ENCODE measurements around the gene FAM210B. TPM values are rescaled to one million over a fixed set of nuclear protein-coding genes. Genes with fewer than 3 reads are reported as not detected.

Gene FAM210B
- total and polyA plus RNA-seq, 9 of the 15 experiments (the other 6 are each of a cell fraction or from before 2014, with no cell fraction given) = 12.1 to 87.3 (median 47.6) TPM

DNA sequence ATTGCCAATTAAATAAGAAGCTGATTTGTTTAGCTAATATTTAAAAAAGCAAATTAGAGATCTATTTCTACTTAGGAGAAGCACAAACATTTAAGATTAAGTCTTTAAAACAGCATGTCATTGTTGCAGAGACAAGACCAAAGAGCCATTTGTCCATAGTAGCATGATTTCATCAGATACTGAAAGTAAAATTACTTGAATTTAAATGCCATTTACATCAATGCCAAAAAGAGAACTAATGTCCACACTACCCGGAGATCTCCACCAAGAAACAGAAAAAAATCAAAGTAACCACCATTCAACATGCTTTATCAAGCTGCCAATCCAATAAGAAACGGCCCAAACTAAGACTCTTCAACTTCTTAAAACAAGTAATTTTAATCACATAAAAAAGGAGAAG, 17.6 kb downstream of the FAM210B start (continued):
- TF ChIP-seq KLF10 (CRISPR knock-in tag; IDR thresholded peaks at IDR 0.05) = no peak

DNA sequence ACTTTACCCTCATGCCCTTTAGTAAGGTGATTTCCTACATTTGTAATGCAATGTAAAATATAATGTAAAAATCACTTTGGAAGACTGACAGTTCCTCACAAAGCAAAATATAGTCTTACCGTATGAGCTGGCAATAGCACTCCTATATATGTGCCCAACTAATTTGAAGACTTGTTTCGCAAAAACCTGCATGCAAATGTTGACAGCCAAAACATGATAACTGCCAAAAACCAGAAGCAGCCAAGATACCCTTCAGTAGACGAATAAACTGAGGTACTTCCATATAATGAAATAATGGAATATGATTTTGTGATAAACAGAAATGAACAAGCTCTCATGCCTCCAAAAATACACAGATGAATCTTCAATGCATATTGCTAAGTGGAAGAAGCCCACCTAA, 19.6 kb downstream of the FAM210B start:
- Histone ChIP-seq H3K9me3 (replicated peaks; ENCODE audit: control insufficient read depth, insufficient read depth, low read depth, low read length) (no peaks in the 10 kb centered on the region), H3K4me3 (no peak overlapping the region), H3K27ac (ENCODE audit: extremely low read depth, low read depth, low read length) (no peak overlapping the region), H2AFZ (ENCODE audit: low read depth, low read length) (no peak overlapping the region), H3K9ac (ENCODE audit: insufficient read depth in 1 of 2, low read depth in 2 of 2, low read length in 2 of 2) (no peak overlapping the region), H4K20me1 (replicated peaks; ENCODE audit: control insufficient read depth, insufficient read depth, low read length) (no peaks in the 10 kb centered on the region; the same call in 1 of the 2 replicates), H3K9me1 (ENCODE audit: control insufficient read depth, insufficient read depth, low read length) (no peaks in the 10 kb centered on the region), H3K36me3 (ENCODE audit: control insufficient read depth, insufficient read depth, low read length) (peaks cover 92% of the 10 kb centered on the region), H3K27me3 (ENCODE audit: control insufficient read depth in 2 of 2, insufficient read depth in 2 of 2, low read length in 2 of 2) (no peaks in the 10 kb centered on the region), H3K79me2 (ENCODE audit: control insufficient read depth, insufficient read depth, low read length) (peaks cover 87% of the 10 kb centered on the region), H3K4me2 (ENCODE audit: insufficient read depth, low read length) (no peak overlapping the region), H3K4me1 (replicated peaks in 1 of 2; ENCODE audit: control insufficient read depth in 2 of 2, insufficient read depth in 2 of 2, low read length in 2 of 2) (peaks cover 0 to 7% of the 10 kb centered on the region in 2 experiments; a peak in 2 of 5 replicates)
- ATAC-seq = no peak
- in situ Hi-C loops (cut with MboI) (no loop called here), intact Hi-C loops (cut with micrococcal nuclease) (no loop called here)
- BruUV-seq (replicated peaks) = no TSS peak
- WGBS (ENCODE audit: insufficient coverage, low coverage, missing lambda C conversion rate) = 87% methylated on average over 3 of the region's 3 CpGs
- ChIA-PET POLR2A (interaction anchor here (0.9 to 1.1 kb wide), 3 partner anchors 10 to 16 kb away, joined by 3 to 4 read pairs (median 3); no protein-coding TSS in a partner anchor), CTCF (ENCODE audit: low intra/inter-chr PET ratio) (no interaction called here)
- FAIRE-seq = no peak
- no peak for DNase-seq (ENCODE audit: extremely low read depth in 1 of 4, low spot score in 3 of 4)
- TF ChIP-seq ZFP1 (CRISPR knock-in tag; IDR thresholded peaks at IDR 0.05) = no peak

DNA sequence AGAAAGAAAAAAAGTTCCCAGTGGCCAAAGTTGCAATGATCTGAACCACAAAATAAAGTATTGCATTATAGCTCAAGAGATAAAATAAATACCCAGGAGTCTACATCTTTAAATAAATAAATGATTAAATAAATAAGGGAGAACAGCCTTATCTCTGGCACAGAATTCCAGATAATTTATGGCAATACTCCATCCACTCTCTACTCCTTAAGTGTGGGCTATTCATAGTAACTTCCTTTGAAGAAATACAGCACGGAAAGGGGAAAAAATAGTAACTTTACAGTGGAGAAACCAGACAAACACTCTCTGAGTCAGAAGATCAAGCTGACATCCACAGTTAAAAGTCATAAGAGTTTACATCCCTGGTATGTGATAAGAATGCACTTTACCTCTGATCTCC, 21.6 kb downstream of the FAM210B start:
- in situ Hi-C loops (cut with MboI) = no loop called here
- Histone ChIP-seq H3K9ac (ENCODE audit: insufficient read depth in 1 of 2, low read depth in 2 of 2, low read length in 2 of 2) (no peak overlapping the region), H3K4me1 (replicated peaks in 1 of 2; ENCODE audit: control insufficient read depth in 2 of 2, insufficient read depth in 2 of 2, low read length in 2 of 2) (peaks cover 0 to 13% of the 10 kb centered on the region in 2 experiments; a peak in 2 of 5 replicates), H3K9me3 (replicated peaks; ENCODE audit: control insufficient read depth, insufficient read depth, low read depth, low read length) (no peaks in the 10 kb centered on the region), H2AFZ (ENCODE audit: low read depth, low read length) (no peak overlapping the region), H3K36me3 (ENCODE audit: control insufficient read depth, insufficient read depth, low read length) (peaks cover 93% of the 10 kb centered on the region), H3K27ac (ENCODE audit: extremely low read depth, low read depth, low read length) (no peak overlapping the region), H3K9me1 (ENCODE audit: control insufficient read depth, insufficient read depth, low read length) (no peaks in the 10 kb centered on the region), H3K27me3 (ENCODE audit: control insufficient read depth in 2 of 2, insufficient read depth in 2 of 2, low read length in 2 of 2) (no peaks in the 10 kb centered on the region), H3K79me2 (ENCODE audit: control insufficient read depth, insufficient read depth, low read length) (peaks cover 89% of the 10 kb centered on the region), H4K20me1 (replicated peaks; ENCODE audit: control insufficient read depth, insufficient read depth, low read length) (no peaks in the 10 kb centered on the region; the same call in 1 of the 2 replicates), H3K4me3 (no peak overlapping the region), H3K4me2 (ENCODE audit: insufficient read depth, low read length) (no peak overlapping the region)
- ChIA-PET POLR2A (no interaction called here), CTCF (ENCODE audit: low intra/inter-chr PET ratio) (no interaction called here)
- 36% methylated on average over 1 of the region's 1 CpG for WGBS (ENCODE audit: insufficient coverage, low coverage, missing lambda C conversion rate)
- FAIRE-seq (no peak), ATAC-seq (no peak), DNase-seq (ENCODE audit: extremely low read depth in 1 of 4, low spot score in 3 of 4) (no peak)
- intact Hi-C loops (cut with micrococcal nuclease) = no loop called here
- BruUV-seq (replicated peaks) = no TSS peak
- no peak for TF ChIP-seq YBX1 (IDR thresholded peaks at IDR 0.05)
- no peak for TF ChIP-seq RBM39 (optimal IDR thresholded peaks at IDR 0.05; ENCODE audit: low read depth, low read length)
- TF ChIP-seq, protein P1, sequence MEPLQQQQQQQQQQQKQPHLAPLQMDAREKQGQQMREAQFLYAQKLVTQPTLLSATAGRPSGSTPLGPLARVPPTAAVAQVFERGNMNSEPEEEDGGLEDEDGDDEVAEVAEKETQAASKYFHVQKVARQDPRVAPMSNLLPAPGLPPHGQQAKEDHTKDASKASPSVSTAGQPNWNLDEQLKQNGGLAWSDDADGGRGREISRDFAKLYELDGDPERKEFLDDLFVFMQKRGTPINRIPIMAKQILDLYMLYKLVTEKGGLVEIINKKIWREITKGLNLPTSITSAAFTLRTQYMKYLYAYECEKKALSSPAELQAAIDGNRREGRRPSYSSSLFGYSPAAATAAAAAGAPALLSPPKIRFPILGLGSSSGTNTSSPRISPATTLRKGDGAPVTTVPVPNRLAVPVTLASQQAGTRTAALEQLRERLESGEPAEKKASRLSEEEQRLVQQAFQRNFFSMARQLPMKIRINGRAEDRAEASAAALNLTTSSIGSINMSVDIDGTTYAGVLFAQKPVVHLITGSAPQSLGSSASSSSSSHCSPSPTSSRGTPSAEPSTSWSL (CRISPR knock-in tag; IDR thresholded peaks at IDR 0.05; ENCODE audit: borderline replicate concordance) = no peak
- TF ChIP-seq ZBTB17 (CRISPR knock-in tag; IDR thresholded peaks at IDR 0.05) = no peak
- TF ChIP-seq, protein P2, sequence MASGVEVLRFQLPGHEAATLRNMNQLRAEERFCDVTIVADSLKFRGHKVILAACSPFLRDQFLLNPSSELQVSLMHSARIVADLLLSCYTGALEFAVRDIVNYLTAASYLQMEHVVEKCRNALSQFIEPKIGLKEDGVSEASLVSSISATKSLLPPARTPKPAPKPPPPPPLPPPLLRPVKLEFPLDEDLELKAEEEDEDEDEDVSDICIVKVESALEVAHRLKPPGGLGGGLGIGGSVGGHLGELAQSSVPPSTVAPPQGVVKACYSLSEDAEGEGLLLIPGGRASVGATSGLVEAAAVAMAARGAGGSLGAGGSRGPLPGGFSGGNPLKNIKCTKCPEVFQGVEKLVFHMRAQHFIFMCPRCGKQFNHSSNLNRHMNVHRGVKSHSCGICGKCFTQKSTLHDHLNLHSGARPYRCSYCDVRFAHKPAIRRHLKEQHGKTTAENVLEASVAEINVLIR (CRISPR knock-in tag; IDR thresholded peaks at IDR 0.05) = no peak
- TF ChIP-seq NCOR1 (IDR thresholded peaks at IDR 0.05) = no peak
